RWPE2 (cell line): Measurements from ENCODE around the gene RCAN1.

Experiments
- ATAC-seq: fragments of 200-7000 bp; cut with Tn5 transposase; 3 replicates; pipeline ENCODE4 v1.9.1; 2021; ENCODE audit warnings: low read depth
- DNase-seq: peaks from one replicate; pipeline ENCODE4 v3.0.0-alpha.2; 2020; ENCODE audit warnings: low spot score
- H3K27ac ChIP-seq: fragments of 450-650 bp; 2 replicates; pipeline ENCODE4 v1.5.1; 2017; ENCODE audit warnings: mild to moderate bottlenecking; ENCODE audit not compliant: poor library complexity, severe bottlenecking
- H3K27me3 ChIP-seq: fragments of 250-450 bp; sonication (Bioruptor Pico); 2 replicates; pipeline ENCODE4 v1.5.1; 2021; ENCODE audit warnings: mild to moderate bottlenecking, moderate library complexity; ENCODE audit not compliant: insufficient read depth, poor library complexity, severe bottlenecking
- H3K36me3 ChIP-seq: fragments of 250-450 bp; sonication (Bioruptor Pico); 2 replicates; pipeline ENCODE4 v1.5.1; 2020; ENCODE audit warnings: low read depth, mild to moderate bottlenecking, moderate library complexity
- H3K4me1 ChIP-seq: fragments of 250-450 bp; sonication (Bioruptor Pico); 2 replicates; pipeline ENCODE4 v1.5.1; 2021; ENCODE audit warnings: mild to moderate bottlenecking, moderate library complexity; ENCODE audit not compliant: insufficient read depth, poor library complexity, severe bottlenecking
- H3K4me3 ChIP-seq: fragments of 250-450 bp; sonication (Bioruptor Pico); 2 replicates; pipeline ENCODE4 v1.5.1; 2021; ENCODE audit warnings: mild to moderate bottlenecking, moderate library complexity; ENCODE audit not compliant: severe bottlenecking
- H3K9me3 ChIP-seq: fragments of 250-450 bp; sonication (Bioruptor Pico); 2 replicates; pipeline ENCODE4 v1.5.1; 2021; ENCODE audit warnings: mild to moderate bottlenecking, moderate library complexity; ENCODE audit not compliant: severe bottlenecking
- TF ChIP-seq, protein P1 (sequence below): fragments of 450-650 bp; IDR thresholded peaks from one replicate; pipeline ENCODE4 v1.5.1; 2017; ENCODE audit warnings: mild to moderate bottlenecking, moderate library complexity; ENCODE audit not compliant: poor library complexity, severe bottlenecking

The RCAN1 gene

DNA sequence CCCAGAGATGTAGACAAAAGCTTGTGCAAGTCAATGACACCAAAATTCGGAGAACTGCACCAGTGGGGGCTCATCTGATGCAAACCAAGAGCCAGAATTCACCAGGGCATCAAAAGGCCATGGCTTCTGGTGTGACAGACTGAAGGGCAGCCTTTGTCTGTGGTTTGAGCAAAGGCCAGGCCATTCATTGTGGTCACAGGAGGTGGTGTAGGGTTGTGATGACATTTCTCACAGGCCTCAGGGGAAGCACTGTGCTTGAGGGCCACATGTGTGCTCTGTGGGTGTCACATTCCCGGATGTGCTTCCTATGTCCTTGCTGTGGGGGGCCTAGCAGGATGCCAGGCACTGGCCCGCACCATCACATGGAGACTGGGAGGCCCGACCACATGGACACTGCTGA, 80.4 kb downstream of the RCAN1 start:
- DNase-seq (no peak), ATAC-seq (no peak)
- TF ChIP-seq, protein P1, sequence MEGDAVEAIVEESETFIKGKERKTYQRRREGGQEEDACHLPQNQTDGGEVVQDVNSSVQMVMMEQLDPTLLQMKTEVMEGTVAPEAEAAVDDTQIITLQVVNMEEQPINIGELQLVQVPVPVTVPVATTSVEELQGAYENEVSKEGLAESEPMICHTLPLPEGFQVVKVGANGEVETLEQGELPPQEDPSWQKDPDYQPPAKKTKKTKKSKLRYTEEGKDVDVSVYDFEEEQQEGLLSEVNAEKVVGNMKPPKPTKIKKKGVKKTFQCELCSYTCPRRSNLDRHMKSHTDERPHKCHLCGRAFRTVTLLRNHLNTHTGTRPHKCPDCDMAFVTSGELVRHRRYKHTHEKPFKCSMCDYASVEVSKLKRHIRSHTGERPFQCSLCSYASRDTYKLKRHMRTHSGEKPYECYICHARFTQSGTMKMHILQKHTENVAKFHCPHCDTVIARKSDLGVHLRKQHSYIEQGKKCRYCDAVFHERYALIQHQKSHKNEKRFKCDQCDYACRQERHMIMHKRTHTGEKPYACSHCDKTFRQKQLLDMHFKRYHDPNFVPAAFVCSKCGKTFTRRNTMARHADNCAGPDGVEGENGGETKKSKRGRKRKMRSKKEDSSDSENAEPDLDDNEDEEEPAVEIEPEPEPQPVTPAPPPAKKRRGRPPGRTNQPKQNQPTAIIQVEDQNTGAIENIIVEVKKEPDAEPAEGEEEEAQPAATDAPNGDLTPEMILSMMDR = no peak
- Histone ChIP-seq H3K36me3 (no peaks in the 10 kb centered on the region), H3K4me3 (no peak overlapping the region), H3K27me3 (no peaks in the 10 kb centered on the region), H3K27ac (no peak overlapping the region), H3K4me1 (no peaks in the 10 kb centered on the region), H3K9me3 (no peaks in the 10 kb centered on the region)

DNA sequence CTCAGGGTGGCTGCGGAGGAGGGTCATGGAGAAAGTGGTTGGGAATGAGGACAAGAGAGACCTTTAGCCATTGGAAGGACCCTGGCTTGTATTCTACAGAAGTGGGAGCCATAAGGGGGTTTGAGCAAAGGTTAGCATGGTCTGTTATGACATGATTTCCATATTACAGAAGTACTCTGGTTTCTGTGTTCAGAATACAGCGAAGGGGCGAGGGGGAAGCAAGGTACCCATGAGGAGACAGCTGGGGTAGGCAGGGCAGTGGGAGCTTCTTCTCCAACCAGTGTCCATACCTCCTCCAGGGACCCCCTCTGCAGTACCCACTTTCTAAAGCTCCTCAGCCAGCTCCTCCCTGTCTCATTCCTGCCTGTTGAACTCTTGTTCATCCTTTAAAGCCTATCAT, 81.0 kb downstream of the RCAN1 start:
- DNase-seq (no peak), ATAC-seq (no peak)
- Histone ChIP-seq H3K4me3 (no peak overlapping the region), H3K4me1 (no peaks in the 10 kb centered on the region), H3K36me3 (no peaks in the 10 kb centered on the region), H3K27me3 (no peaks in the 10 kb centered on the region), H3K9me3 (no peaks in the 10 kb centered on the region), H3K27ac (no peak overlapping the region)
- TF ChIP-seq, protein P1 = no peak

DNA sequence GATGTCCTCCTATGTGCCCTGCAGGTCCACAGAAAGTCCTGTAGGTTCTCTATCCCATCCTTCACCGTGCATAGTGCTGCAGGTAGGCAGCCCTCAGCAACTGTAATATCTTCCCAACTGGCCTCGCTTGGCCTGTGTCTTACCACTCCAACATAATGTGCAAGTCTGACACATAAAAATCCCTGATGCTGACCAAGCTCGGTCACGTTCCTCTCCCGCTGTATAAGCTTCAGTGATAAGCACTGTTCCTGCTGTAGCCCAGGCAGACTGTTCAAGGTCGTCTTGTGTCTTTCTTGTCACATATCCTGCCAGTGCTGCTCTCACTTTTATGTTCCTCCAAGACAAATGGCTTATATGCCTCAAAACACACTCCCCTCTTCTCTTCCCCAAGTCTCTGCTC, 83.5 kb downstream of the RCAN1 start:
- Histone ChIP-seq H3K27ac (no peak overlapping the region), H3K4me3 (no peak overlapping the region), H3K9me3 (no peaks in the 10 kb centered on the region), H3K27me3 (no peaks in the 10 kb centered on the region), H3K4me1 (no peaks in the 10 kb centered on the region), H3K36me3 (no peaks in the 10 kb centered on the region)
- DNase-seq = no peak
- ATAC-seq = no peak
- TF ChIP-seq, protein P1 = no peak

DNA sequence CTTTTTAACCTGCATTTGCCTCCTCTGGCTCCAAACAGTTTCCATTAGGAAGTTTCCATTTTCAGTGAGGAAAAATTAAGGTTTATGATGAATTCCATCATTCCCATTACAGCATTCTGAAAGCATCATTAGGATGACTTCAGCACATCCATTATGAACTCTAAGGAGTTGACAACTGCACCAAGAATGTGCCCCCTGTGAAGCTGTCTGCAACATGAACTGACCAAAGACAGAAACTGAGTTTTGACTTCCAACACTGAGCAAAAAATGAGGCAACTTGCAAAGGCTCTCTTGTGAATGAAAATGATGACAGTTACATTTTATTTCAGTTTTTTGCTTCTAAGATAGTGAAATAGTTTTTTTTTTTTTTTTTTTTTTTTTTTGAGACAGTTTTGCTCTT, 84.7 kb downstream of the RCAN1 start:
- DNase-seq (no peak), ATAC-seq (no peak)
- H3K27me3 ChIP-seq = no peaks in the 10 kb centered on the region
- no peaks in the 10 kb centered on the region for H3K9me3 ChIP-seq
- H3K4me3 ChIP-seq = no peak overlapping the region
- H3K36me3 ChIP-seq = no peaks in the 10 kb centered on the region
- H3K27ac ChIP-seq = no peak overlapping the region
- H3K4me1 ChIP-seq = peaks cover 10% of the 10 kb centered on the region
- TF ChIP-seq, protein P1 = no peak

DNA sequence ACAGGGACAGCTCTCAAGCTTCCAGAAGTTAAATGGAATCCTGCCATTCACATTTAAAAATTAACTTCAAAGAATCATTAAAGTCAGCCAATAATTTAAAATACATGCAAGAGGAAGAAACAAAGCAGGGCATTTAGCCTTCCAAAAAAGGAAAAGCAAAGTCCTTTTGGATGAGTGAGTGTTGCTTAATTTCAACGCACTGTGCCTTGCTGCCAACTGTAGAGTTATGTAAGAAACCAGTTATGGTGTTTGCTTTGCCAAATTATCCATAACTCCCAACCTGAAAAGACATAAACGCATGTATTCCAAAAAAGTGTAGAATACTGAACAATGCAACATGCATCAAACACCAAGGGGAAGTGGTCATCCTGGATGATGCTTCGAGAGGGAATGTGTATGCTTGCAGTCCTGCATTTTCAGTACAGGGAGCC, 86.8 kb downstream of the RCAN1 start:
- TF ChIP-seq, protein P1 = no peak
- Histone ChIP-seq H3K4me1 (peaks cover 10% of the 10 kb centered on the region), H3K4me3 (no peak overlapping the region), H3K36me3 (no peaks in the 10 kb centered on the region), H3K27me3 (no peaks in the 10 kb centered on the region), H3K27ac (no peak overlapping the region), H3K9me3 (no peaks in the 10 kb centered on the region)
- no peak for ATAC-seq
- DNase-seq = no peak
